H9 (cell line): ENCODE measurements around the gene SMIM1. TPM values are rescaled to one million over a fixed set of nuclear protein-coding genes. Genes with fewer than 3 reads are reported as not detected.

Source experiments
- DNase-seq: peaks from one replicate; pipeline ENCODE4 v3.0.0-alpha.2; 2017
- H2AFZ ChIP-seq: one replicate; pipeline ENCODE4 v1.6.1; 2013; ENCODE audit warnings: mild to moderate bottlenecking, low read length, control low read depth, moderate library complexity
- H2AK5ac ChIP-seq: 2 replicates; pipeline ENCODE4 v1.6.1; 2013; ENCODE audit warnings: low read length, control low read depth, mixed read lengths; ENCODE audit not compliant: insufficient read length
- H2BK120ac ChIP-seq: one replicate; pipeline ENCODE4 v1.6.1; 2013; ENCODE audit warnings: low read depth, mild to moderate bottlenecking, low read length, control low read depth, inconsistent platforms; ENCODE audit not compliant: poor library complexity, severe bottlenecking
- H2BK12ac ChIP-seq: 2 replicates; pipeline ENCODE4 v1.6.1; 2013; ENCODE audit warnings: low read length, control low read depth, mixed read lengths, low read depth; ENCODE audit not compliant: insufficient read length
- H2BK15ac ChIP-seq: 2 replicates; pipeline ENCODE4 v1.6.1; 2013; ENCODE audit warnings: low read depth, low read length, control low read depth
- H2BK20ac ChIP-seq: one replicate; pipeline ENCODE4 v1.6.1; 2013; ENCODE audit warnings: low read depth, mild to moderate bottlenecking, low read length, control low read depth, inconsistent platforms; ENCODE audit not compliant: poor library complexity, severe bottlenecking
- H2BK5ac ChIP-seq: 2 replicates; pipeline ENCODE4 v1.6.1; 2013; ENCODE audit warnings: low read length, control low read depth, mixed read lengths; ENCODE audit not compliant: insufficient read length
- H3K14ac ChIP-seq: 2 replicates; pipeline ENCODE4 v1.6.1; 2013; ENCODE audit warnings: low read length, control low read depth; ENCODE audit not compliant: insufficient read depth
- H3K18ac ChIP-seq: 2 replicates; pipeline ENCODE4 v1.6.1; 2013; ENCODE audit warnings: low read depth, mild to moderate bottlenecking, mixed read lengths, low read length, control low read depth; ENCODE audit not compliant: insufficient read length
- H3K23ac ChIP-seq: 2 replicates; pipeline ENCODE4 v1.6.1; 2013; ENCODE audit warnings: low read length, control low read depth, mixed read lengths, low read depth; ENCODE audit not compliant: insufficient read length
- H3K23me2 ChIP-seq: 2 replicates; pipeline ENCODE4 v1.6.1; 2013; ENCODE audit warnings: low read depth, mild to moderate bottlenecking, mixed read lengths, low read length, control low read depth; ENCODE audit not compliant: insufficient read length, poor library complexity, severe bottlenecking
- H3K27ac ChIP-seq: 2 replicates; pipeline ENCODE4 v1.5.1; 2013; ENCODE audit warnings: low read length, control low read depth, mixed read lengths, low read depth; ENCODE audit not compliant: insufficient read length
- H3K27me3 ChIP-seq: 2 replicates; pipeline ENCODE4 v1.6.1; 2013; ENCODE audit warnings: low read length, control low read depth, inconsistent platforms; ENCODE audit not compliant: insufficient read depth
- H3K4ac ChIP-seq: 2 replicates; pipeline ENCODE4 v1.6.1; 2013; ENCODE audit warnings: low read depth, mild to moderate bottlenecking, control low read depth, inconsistent platforms, low read length, moderate library complexity
- H3K4me1 ChIP-seq: 2 replicates; pipeline ENCODE4 v1.6.1; 2013; ENCODE audit warnings: low read length, control low read depth, inconsistent platforms; ENCODE audit not compliant: insufficient read depth
- H3K4me2 ChIP-seq: 2 replicates; pipeline ENCODE4 v1.6.1; 2013; ENCODE audit warnings: low read length, control low read depth, mixed read lengths; ENCODE audit not compliant: insufficient read length, insufficient read depth
- H3K56ac ChIP-seq: 2 replicates; pipeline ENCODE4 v1.6.1; 2013; ENCODE audit warnings: low read depth, mild to moderate bottlenecking, mixed read lengths, low read length, control low read depth; ENCODE audit not compliant: insufficient read length
- H3K79me1 ChIP-seq: 2 replicates; pipeline ENCODE4 v1.6.1; 2013; ENCODE audit warnings: low read depth, mild to moderate bottlenecking, moderate library complexity, low read length, control low read depth, inconsistent platforms; ENCODE audit not compliant: insufficient read depth, poor library complexity, severe bottlenecking
- H3K79me2 ChIP-seq: 2 replicates; pipeline ENCODE4 v1.6.1; 2013; ENCODE audit warnings: low read length, control low read depth, inconsistent platforms; ENCODE audit not compliant: insufficient read depth
- H3K9ac ChIP-seq: 2 replicates; pipeline ENCODE4 v1.6.1; 2013; ENCODE audit warnings: low read length, control low read depth, mixed read lengths; ENCODE audit not compliant: insufficient read length; ENCODE audit errors: extremely low read depth
- H3K9me3 ChIP-seq: one replicate; pipeline ENCODE4 v1.6.1; 2013; ENCODE audit warnings: low read depth, low read length, inconsistent platforms; ENCODE audit not compliant: control insufficient read depth
- H3T11ph ChIP-seq: one replicate; pipeline ENCODE4 v1.6.1; 2013; ENCODE audit warnings: mild to moderate bottlenecking, low read length, control low read depth, inconsistent platforms
- H4K20me1 ChIP-seq: one replicate; pipeline ENCODE4 v1.6.1; 2013; ENCODE audit not compliant: control insufficient read depth, insufficient read length, insufficient read depth
- H4K5ac ChIP-seq: 2 replicates; pipeline ENCODE4 v1.6.1; 2013; ENCODE audit warnings: low read depth, mild to moderate bottlenecking, mixed read lengths, low read length, control low read depth; ENCODE audit not compliant: insufficient read length
- H4K8ac ChIP-seq: replicated peaks from 2 replicates; pipeline ENCODE4 v1.6.1; 2013; ENCODE audit warnings: low read length, control low read depth, mixed read lengths, low read depth; ENCODE audit not compliant: insufficient read length
- H4K91ac ChIP-seq: 2 replicates; pipeline ENCODE4 v1.6.1; 2013; ENCODE audit warnings: low read depth, mild to moderate bottlenecking, moderate library complexity, mixed read lengths, low read length, control low read depth; ENCODE audit not compliant: insufficient read length
- H3K27ac Mint-ChIP-seq, 3 experiments: 2 replicates in 2 of 3; 3 replicates in 1 of 3; pipeline ENCODE4 v1.8.0; 2020 to 2021; ENCODE audit warnings: mixed read lengths in 3 of 3, mild to moderate bottlenecking in 1 of 3, moderate library complexity in 1 of 3
- H3K27me3 Mint-ChIP-seq: 2 replicates; pipeline ENCODE4 v1.8.0; 2021; ENCODE audit warnings: low read depth, mild to moderate bottlenecking, moderate library complexity, mixed read lengths
- H3K36me3 Mint-ChIP-seq, 3 experiments: 2 replicates in 2 of 3; 3 replicates in 1 of 3; pipeline ENCODE4 v1.8.0; 2020 to 2021; ENCODE audit warnings: low read depth in 3 of 3, mixed read lengths in 3 of 3; ENCODE audit not compliant: insufficient read depth in 1 of 3
- H3K4me1 Mint-ChIP-seq, 2 experiments: 2 replicates each; pipeline ENCODE4 v1.8.0; 2020; ENCODE audit warnings: mixed read lengths in 2 of 2
- H3K4me3 Mint-ChIP-seq, 2 experiments: 2 replicates in 1 of 2; 3 replicates in 1 of 2; pipeline ENCODE4 v1.8.0; 2020 to 2021; ENCODE audit warnings: mild to moderate bottlenecking in 2 of 2, mixed read lengths in 2 of 2, moderate library complexity in 1 of 2
- H3K9me3 Mint-ChIP-seq, 2 experiments: 2 replicates in 1 of 2; 3 replicates in 1 of 2; pipeline ENCODE4 v1.8.0; 2020; ENCODE audit warnings: mild to moderate bottlenecking in 2 of 2, mixed read lengths in 2 of 2, moderate library complexity in 1 of 2
- WGBS: extraction: QIAGEN DNeasy Blood & Tissue Kit; methylation state at CpG from one replicate; pipeline ENCODE4 v1.1.7; 2013; ENCODE audit warnings: missing lambda C conversion rate, low lambda C conversion rate, mixed read lengths; ENCODE audit not compliant: insufficient read length; ENCODE audit errors: extremely low coverage; 5-methylcytosine and 5-hydroxymethylcytosine counted together
- total RNA-seq: library from RNA; stranded (reverse); gene quantifications from 2 replicates; pipeline ENCODE4 v1.2.1, GENCODE V29; 2021
- TF ChIP-seq, protein P1 (sequence below): fragments of 200-600 bp; sonication (generic); conservative IDR thresholded peaks from 3 replicates; pipeline ENCODE4 v1.8.0; 2021; ENCODE audit warnings: antibody characterized with exemption, mild to moderate bottlenecking

The SMIM1 gene
- total RNA-seq, 1 experiment from 2014 or later = 5.3 TPM

DNA sequence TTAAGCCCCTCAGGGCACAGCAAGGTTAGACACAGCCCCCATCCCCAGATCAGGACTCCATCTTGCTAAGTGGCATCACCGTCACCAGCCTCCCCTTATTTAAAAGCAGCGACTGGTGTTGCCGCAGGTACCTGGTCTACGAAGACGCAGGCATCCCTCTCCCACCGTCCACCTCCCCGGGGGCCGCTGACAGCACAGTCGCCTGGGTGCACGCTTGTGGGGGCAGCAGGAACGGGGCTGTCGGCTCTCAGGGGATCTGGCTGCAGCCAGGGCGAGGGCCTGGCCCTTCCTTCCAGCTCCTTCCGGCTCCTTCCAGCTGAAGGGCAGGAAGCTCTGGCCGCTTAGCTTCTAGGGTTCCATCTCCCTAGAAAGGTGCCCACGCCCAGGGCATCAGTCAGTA is 37.9 kb upstream of the SMIM1 start:
- Histone ChIP-seq H3K79me1 (no peaks in the 10 kb centered on the region), H3K56ac (no peak overlapping the region), H3K4me1 (no peaks in the 10 kb centered on the region), H4K8ac (no peak overlapping the region), H2BK12ac (no peak overlapping the region), H2BK15ac (no peak overlapping the region), H3K9me3 (no peaks in the 10 kb centered on the region), H4K5ac (no peak overlapping the region), H3T11ph (no peak overlapping the region), H4K20me1 (no peaks in the 10 kb centered on the region), H4K91ac (no peak overlapping the region), H2BK20ac (no peak overlapping the region), H3K23me2 (no peaks in the 10 kb centered on the region), H2BK120ac (no peak overlapping the region), H2AFZ (no peak overlapping the region), H3K23ac (no peak overlapping the region), H3K14ac (no peak overlapping the region), H3K9ac (no peak overlapping the region), H3K4ac (no peak overlapping the region), H3K18ac (no peak overlapping the region), H2AK5ac (no peak overlapping the region), H3K27ac (no peak overlapping the region), H3K79me2 (no peaks in the 10 kb centered on the region), H3K4me2 (no peak overlapping the region), H3K27me3 (no peaks in the 10 kb centered on the region), H2BK5ac (no peak overlapping the region)
- Mint-ChIP-seq H3K4me3 (no peak overlapping the region), H3K27ac (no peak overlapping the region), H3K27me3 (no peaks in the 10 kb centered on the region), H3K9me3 (no peaks in the 10 kb centered on the region), H3K36me3 (peaks cover 6 to 18% (median 10%) of the 10 kb centered on the region in 3 experiments; a peak in 5 of 7 replicates), H3K4me1 (peaks cover 0 to 13% of the 10 kb centered on the region in 2 experiments; a peak in 2 of 4 replicates)
- TF ChIP-seq, protein P1, sequence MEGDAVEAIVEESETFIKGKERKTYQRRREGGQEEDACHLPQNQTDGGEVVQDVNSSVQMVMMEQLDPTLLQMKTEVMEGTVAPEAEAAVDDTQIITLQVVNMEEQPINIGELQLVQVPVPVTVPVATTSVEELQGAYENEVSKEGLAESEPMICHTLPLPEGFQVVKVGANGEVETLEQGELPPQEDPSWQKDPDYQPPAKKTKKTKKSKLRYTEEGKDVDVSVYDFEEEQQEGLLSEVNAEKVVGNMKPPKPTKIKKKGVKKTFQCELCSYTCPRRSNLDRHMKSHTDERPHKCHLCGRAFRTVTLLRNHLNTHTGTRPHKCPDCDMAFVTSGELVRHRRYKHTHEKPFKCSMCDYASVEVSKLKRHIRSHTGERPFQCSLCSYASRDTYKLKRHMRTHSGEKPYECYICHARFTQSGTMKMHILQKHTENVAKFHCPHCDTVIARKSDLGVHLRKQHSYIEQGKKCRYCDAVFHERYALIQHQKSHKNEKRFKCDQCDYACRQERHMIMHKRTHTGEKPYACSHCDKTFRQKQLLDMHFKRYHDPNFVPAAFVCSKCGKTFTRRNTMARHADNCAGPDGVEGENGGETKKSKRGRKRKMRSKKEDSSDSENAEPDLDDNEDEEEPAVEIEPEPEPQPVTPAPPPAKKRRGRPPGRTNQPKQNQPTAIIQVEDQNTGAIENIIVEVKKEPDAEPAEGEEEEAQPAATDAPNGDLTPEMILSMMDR = no peak
- no CpG with 5 or more reads among the region's 16 CpGs for WGBS
- DNase-seq = no peak
